Measurements from ENCODE around the gene DPYSL5.
"Not testable (repeated sequence)": the region's sequence is repeated elsewhere in the genome, so short reads cannot be mapped to it uniquely, and the experiment has no call there.

Gene DPYSL5

DNA sequence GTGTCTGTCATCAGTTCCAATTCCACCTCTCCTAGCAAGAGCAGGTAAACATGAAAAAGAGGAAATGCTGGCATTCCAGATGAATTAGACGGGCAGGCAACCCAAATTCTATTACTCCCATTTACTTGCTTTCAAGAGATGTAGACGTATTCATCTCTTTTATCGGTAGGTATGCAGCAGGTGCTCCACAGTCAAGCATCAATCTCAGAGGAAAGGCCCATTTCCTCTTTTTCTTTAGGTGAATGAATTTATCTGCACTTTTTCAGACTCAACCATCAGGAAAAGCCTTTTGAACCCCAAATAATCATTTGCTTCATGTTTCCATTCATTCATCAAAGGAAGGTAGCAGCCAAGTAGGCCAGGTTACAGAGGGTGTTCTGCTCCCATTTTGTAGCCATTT lies 27.9 kb downstream of the DPYSL5 start:
- DNase-seq (ENCODE audit: low read depth): no peak

DNA sequence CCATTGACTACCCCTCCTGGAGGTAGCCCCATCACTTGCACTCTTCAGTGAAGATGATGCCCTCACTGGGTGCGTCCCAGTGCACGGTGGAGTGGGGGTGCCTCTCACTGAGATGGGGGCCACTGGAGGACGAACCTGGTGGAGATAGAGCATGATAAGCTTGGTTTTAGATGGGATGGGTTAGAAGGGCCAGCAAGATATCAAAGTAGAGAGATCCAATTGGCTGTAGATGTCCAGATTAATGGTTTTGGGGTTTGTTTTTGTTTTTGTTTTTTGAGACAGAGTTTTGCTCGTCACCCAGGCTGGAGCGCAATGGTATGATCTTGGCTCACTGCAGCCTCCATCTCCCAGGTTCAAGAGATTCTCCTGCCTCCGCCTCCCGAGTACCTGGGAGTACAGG lies 28.3 kb downstream of the DPYSL5 start:
- no peak for DNase-seq (ENCODE audit: low read depth)

DNA sequence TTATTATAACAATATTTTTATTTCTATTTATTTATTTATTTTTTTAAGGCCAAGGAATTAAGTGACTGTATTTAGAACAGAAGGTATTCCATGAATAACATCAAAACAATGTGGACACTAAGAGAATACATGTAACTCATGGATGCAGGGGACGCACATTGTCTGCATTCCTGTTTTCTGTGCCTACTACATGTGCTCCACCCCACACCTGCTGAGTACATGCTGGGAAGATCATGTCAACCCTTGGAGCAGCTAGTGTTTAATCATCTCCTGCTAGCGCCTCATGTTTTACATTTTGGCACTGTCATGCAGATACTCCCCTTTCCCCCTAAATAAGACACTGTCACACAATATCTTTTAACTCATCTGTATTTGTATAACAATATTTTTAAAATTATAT lies 29.3 kb downstream of the DPYSL5 start:
- DNase-seq (ENCODE audit: low read depth): no peak

DNA sequence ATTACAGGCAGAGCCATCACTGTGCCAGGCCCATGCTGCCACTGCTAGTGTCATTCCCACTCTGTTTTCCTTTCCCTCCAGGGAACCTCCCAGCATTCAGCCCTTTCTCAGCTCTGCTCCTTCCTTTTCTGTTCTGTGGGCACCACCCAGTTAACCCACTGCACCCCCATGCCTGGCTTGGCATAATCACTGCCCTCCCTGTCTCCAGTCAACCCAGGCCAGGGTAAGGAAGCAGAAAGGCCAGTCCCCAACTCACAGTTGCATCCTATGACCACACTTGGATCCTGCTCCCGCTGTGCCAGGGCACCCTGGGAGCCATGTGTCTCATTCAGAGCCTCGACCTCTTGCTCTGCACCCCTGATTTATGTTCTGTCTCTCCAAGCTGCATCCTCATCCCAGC lies 32.2 kb downstream of the DPYSL5 start:
- no peak for DNase-seq (ENCODE audit: low read depth)

DNA sequence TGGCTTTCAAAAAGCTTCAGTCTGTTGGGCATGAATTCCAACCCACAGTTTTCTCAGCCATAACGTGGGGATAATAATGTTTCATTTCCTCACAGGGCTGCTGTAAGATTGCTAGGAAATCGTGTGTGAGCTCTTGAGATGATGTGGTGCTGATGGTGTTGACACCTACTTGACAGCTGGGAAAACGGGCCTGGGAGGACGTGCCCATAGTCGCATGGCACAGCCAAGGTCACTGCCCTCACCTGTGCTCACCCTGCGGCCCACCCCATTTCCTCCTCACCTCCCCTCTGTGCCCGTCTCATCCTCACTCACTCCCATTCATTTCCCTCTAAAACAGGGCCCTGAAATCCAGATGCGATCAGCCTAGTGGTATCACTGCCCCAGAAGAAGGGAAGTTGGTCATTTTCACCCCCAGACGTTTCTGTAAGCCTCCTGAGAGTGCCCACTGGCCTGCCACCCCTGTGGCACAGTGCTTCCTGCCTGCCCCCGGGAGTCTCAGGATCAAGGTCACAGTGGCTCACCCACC lies 33.0 kb downstream of the DPYSL5 start:
- DNase-seq (ENCODE audit: low read depth): no peak

DNA sequence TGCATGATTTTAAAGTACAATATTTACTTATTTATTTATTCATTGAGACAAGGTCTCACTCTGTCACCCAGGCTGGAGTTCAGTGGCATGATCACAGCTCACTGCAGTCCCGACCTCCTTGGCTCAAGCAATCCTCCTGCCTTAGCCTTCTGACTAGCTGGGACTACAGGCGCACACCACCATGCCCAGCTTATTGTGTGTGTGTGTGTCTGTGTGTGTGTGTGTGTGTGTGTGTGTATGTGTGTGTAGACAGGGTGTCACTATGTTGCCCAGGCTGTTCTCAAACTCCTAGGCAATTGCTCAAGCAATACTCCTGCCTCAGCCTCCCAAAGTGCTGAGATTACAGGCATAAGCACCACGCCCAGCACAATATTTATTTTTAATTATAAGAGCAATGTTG lies 34.3 kb downstream of the DPYSL5 start:
- not testable (repeated sequence) for DNase-seq (ENCODE audit: low read depth)

DNA sequence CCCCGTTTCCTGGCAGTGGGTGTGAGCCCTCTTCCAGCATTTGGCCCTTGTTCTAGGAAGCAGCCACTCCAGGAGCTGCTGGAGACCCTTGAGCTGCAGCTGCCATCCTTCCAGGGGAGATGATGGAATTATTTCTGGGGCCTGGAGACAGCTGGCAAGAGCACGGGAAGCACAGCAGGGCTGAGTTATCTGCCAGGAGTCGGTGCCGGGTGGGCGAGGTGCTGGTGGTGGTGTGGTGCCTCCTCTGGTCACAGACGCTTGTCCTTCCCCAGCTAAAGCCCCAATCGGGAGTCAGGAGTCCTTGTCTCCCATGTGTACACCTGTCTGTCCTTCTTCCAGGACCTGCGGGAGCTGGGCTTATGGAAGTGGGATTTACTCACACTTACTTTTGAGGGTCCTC lies 36.0 kb downstream of the DPYSL5 start:
- DNase-seq (ENCODE audit: low read depth): no peak

DNA sequence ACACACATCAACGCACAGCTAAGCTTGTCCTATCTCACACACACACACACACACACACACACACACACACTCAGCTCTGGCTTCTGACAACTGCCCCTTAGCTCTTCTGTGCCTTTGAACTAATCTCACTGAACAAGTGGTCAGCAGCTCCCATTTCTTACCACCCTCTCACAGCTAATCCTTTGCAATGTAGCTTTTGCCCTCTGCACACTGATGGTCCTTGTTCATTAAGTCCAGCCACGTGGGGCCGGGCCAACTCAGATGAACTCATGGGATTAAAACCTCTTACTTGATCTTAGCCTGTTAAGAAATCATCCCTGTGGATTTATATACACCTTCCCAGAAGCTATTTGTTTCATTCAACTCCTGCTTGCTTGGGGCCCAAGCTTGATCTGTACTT lies 36.6 kb downstream of the DPYSL5 start:
- DNase-seq (ENCODE audit: low read depth): no peak

DNA sequence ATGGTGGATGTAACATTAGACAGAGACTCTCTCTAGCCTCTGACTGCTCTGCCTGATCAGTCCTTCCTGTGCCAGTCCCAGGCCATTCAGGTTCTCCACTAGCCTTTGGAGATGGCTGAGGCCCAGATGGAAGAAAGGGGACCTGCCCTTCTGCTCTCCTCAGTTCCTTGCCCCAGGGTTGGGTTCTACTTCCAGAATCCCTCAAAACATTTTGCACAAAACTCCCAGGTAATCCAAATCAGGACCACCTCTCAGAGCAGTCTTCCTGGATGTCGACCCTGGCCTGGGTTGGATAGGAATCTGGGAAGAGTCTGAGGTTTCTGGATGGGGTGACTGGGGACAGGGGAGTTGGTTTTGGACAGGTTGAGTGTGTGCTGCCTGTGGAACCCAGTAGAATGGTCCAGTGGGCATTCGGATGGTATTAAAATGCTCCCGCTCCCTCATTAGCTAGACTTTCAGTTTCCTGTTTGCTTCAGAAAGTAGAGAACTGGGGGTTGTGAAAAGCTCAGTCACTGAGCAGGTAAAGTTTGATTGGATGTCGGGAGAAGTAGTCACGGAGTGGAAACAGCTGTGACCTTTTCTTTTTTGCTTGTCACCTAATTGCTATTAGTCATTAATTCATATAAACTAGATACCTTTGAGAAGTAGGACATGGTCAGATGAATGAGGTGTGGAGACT lies 37.9 kb downstream of the DPYSL5 start:
- DNase-seq (ENCODE audit: low read depth): no peak

DNA sequence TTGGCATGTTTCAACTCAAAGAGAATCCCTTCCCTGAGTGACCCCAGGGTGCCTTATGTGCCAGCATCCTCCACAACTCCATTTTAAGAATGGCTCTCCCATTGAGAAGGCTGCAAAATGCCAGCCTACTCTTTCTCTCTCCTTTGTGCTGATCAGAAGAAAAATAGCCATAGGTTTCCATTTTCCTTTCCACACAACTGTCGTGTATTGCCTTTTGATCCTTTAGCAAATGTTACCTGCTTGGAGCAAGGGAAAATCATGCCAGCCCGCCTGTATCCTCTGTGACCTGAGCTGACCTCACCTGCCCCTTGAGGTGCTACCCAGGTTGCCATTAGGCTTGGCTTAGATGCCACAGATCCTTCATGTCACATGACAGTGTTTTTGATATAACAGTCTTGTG lies 38.8 kb downstream of the DPYSL5 start:
- no peak for DNase-seq (ENCODE audit: low read depth)

DNA sequence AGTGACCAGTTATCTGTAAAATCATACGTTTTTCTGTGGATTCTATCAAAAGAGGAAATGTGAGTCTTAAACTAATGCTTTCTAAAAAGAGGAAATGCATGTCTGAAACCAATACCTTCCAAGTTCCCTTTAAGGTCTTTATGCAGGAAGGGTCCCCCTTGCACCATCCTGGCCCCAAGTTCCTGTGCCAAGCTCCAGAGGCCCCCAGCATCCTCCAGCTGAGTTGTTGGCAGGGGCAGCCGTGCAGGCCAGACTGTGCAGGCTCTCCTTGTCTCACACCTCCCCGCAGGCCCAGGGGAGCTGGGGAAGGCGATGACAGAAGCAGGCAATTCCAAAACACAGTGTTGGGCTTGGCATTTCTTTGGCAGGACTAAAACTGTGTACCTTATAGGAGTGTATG lies 39.2 kb downstream of the DPYSL5 start:
- DNase-seq (ENCODE audit: low read depth): no peak

DNA sequence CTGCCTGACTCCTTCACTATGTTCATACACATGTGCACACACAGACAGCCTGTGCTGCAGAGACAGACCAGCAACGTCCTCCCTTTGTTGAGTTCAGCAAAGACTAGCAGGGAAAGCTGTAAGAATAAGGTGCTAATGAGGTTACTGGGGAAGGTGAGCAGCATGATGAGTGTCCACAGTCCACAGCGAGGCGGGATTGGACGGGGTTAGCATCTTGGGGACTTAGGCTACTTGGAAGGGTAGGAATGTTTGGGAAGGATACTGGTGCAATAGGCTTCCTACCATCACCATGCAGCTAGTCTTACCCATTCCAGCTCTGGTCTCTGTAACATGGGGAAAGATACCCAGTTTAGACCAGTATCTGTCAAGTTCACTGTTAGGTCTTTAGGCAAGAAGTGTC lies 41.9 kb downstream of the DPYSL5 start:
- no peak for DNase-seq (ENCODE audit: low read depth)

DNA sequence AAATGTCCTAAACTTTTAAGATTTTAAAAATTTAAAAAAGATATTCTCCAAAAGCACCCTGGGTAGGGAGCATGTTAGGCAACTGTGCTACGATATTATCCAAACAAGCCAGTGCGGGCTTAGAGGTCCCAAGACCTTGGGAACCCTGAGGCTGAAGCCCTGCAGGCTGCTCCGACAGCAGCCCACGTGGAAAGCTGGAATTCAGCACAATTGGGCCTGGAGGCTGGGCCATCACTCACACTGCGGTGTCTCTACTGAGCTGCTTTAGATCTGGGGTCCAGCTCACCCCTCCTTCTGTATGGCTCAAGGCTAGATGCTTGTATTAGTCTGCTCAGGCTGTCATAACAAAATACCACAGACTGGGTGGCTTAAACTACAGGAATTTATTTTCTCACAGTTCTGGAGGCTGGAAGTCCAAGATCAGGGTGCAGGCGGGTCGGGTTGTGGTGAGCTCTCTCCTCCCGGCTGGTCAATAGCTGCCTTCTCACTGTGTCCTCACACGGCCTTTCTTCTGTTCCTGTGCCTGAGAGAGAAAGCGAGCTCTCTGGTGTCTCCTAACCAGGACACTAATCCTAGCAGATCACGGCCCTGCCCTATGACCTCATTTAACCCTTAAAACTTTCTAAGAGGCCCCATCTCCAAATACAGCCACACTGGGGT lies 42.5 kb downstream of the DPYSL5 start:
- DNase-seq (ENCODE audit: low read depth): no peak

DNA sequence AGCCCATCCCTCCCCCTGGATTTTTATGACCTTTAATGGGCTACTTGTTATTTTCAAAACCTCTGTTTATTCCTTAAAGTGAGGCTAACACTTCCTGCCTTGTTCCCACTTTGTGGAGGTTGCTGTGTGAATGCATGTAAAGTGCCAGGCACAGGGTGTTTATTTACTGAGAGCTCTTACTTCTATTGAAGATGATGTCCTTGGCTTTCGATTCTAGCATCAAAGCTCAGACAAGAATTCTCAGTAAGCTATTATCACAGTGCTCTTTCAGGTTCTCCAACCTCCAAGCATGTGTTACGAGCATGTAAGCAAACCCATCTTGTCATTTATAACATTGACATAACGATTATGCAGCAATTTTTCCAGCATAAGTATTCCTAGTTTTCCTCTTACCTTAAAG lies 44.2 kb downstream of the DPYSL5 start:
- DNase-seq (ENCODE audit: low read depth): no peak

DNA sequence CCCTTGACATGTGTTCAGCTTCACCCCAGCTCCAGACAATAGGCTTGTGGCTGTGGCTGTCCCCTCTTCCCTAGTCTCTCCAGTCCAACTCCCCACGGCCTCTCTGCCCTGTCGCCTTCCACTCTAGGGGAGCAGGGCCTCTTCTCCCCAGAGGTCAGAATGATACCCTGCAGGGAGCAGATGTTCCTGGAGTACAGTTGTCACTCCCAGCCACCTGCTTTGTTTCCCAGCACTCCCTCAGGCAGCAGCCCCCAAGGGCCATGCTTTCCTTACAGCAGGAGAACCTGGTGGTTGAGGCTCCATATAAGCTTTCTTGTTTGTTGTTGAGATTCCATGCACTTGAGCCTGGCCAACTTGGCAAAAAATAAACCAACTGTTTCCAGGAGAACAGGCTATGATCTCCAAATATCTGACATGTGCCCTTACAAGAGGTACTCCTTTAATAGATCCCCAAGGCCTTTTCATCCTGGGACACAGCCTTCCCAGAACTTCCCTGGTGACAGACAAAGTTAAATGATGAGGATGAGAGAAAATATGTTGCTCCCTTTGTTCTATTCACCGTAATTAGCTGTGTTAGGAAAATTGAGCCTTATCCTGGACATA lies 45.1 kb downstream of the DPYSL5 start:
- no peak for DNase-seq (ENCODE audit: low read depth)

DNA sequence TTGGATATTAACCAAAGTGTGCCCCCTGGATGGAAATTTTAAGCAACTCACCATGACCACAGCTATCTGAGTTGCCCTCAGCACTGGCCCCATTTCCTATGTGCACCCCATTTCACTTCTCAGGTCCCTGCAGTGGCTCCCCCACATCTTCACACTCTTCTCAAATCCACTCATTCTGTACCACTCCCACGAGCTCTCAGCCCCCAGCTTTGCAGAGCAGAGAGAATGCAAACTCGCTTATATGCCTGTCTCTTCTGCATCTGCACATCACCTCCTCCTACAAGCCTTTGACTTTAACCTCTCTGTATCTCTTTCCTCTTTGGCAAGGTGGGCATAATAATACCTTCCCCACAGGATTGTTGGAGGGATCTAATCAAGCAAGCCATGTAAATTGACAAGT lies 46.2 kb downstream of the DPYSL5 start:
- no peak for DNase-seq (ENCODE audit: low read depth)

DNA sequence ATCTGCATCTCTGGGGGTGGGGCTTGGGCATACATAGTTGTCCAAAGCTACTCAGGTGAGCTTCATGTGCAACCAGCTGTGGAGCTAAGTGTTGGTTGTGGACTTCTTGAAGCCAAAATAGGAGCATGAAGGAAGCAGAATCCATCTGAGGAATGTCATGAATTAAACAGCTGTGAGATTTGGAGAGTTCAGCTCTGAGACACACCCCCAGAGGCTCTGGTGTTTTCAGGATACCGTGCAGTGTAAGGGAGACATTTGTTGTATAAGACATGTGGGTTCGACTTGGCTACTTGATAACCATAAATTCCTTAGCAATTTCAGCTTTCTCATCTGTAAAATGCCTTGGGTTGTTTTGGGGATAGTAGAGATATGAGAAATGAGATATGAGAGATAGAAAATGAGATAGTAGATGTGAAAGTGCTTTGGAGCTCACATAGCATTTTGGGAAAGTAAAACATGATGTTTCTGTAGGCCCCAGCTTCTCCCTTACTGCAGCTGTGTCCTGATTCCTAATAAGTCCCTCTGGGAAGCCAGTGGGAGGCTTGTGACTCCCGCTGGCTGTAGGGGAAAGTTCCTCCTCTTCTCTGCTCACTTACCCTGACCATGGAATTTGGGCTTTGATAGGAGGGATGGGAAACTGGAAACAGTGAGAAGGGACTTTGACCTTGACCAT lies 50.0 kb downstream of the DPYSL5 start:
- DNase-seq (ENCODE audit: low read depth): no peak

DNA sequence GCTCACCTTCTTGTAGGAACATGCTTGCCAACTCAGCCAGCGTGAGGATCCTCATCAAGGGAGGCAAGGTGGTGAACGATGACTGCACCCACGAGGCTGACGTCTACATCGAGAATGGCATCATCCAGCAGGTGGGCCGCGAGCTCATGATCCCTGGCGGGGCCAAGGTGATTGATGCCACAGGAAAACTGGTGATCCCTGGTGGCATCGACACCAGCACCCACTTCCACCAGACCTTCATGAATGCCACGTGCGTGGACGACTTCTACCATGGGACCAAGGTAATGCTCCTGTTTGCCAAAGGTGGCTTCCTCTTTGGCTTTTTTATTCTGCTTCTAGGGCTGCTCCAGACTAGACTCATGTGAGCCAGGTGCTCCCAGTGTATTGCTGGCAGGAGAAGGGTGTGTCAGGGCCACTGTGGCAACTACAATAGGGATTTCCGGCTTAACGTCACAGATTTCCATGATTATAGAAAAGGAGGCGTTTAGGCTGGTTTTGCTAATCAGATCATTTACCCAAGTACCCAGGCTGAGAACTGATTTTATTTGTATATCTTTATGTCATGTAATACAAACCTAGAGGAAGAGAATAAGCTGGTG lies 50.6 kb downstream of the DPYSL5 start:
- no peak for DNase-seq (ENCODE audit: low read depth)

DNA sequence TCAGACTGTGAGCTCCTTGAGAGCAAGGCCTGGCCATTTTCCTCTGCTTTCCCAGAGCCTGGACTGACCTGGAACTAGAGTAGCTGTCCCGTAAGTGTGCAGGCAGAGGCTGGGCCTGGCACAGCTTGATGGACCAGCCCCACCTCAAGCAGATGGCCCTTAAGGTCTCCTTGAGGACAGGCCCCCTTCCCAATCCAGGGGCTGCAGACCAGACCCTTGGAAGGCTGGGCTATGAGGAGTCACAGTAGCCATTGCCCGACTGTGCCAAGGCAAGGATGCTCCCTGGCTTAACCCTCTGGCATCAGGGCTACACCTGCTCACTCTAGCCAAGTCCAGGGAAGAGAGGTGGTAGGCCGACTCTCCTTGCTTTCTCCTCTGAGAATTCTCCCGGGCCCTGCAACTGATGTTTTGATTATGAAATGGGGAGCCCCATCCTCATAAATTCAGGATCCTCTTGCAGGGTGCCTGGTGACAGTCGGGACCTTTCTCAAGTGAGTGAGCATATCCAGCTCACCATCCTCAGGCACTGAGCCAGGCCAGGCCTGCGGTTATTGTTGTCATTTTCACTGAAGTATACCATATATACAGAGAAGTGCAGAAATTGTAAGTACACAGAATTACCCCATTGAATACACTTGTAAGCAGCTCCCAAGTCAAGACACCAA lies 51.7 kb downstream of the DPYSL5 start:
- DNase-seq (ENCODE audit: low read depth): no peak

DNA sequence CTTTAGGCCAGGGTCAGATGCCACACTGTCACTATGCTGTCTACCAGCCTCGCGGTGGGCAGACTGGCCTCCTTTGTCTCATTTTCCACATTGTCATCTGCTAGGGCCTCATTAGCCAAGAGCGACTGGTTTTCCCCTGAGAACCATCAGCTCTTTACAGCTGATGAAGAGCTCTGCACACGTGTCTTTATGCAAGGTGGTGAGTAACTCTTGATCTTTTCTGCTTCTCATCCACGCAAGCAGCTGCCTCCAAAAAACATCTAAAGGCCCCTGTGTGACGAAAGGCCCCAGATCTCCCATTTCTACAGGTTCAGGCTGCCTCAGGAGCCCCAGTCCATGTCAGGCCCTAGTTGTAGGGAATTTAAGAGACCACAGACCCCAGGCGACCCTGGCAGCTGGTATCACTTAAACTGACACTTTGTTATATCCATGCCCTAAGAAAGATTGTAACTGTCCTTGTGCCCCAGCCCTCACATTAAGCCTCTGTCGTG lies 52.9 kb downstream of the DPYSL5 start:
- no peak for DNase-seq (ENCODE audit: low read depth)

DNA sequence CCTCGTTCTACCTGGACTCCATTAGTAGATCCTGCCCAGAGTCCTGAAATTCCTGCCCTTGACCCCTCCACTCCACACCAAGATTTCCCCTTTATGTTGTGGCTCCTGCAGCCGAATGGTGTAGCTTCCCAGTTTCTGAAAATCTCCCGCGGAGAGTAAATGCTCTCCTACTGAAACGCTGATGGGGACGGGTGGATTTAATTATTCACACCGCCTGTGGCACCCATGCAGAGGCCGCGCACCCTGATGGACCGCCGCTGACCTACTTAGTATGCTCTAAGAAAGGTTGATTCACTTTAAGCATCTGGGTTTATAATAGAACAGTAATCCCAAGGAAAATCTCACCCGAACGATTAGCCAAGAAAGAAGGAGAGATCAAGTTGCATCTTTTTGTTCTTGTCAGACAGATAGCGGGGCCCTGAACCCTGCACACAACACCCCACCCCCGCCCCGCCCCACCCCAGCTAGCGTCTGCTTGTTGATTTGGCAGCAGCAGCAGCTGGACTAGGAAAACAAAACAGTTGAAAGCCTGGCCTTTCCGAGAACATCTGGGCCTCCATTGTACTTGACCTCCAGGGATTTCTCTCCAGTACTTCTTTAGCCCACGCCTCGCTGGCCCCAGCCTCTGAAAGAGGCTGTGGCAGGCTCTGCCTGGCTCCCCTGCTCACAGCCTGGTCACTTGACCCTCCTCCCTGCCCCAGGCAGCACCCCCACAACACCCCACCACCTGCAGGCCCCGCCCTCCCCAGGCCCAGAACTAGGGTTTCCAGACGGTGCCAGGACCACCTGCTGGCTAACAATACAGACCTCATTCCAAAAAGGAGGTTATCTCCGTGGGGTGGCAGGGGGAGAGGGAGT lies 53.6 kb downstream of the DPYSL5 start:
- no peak for DNase-seq (ENCODE audit: low read depth)
